HG02840 (cell line): ENCODE measurements around the gene THBS4.

Experiments used
- ATAC-seq: cut with Tn5 transposase; IDR thresholded peaks from one replicate; pipeline ENCODE4 v1.9.1; 2021; ENCODE audit warnings: mild to moderate bottlenecking, moderate library complexity, moderate number of reproducible peaks; ENCODE audit not compliant: unreplicated experiment, low FRiP score

Gene THBS4

DNA sequence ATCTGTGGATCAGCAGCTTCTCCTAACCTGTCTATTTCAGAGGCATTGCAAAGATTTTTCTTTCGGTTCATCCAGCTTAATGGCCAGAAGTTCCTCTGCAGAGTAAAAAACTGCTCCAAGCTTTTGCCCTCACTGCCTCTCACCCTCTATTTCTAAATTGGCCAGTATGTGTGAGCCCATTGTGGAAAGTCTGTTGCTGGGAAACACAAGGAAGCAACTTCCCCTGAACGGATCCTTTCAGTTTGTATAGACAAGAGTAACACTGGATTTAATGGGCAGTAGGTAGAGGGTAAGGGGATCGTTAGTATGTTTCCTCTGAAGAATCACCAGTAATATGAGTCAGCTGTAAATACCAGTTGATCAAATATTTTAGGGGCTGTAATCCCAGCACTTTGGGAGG is 7.2 kb downstream of the THBS4 start:
- ATAC-seq = no peak

DNA sequence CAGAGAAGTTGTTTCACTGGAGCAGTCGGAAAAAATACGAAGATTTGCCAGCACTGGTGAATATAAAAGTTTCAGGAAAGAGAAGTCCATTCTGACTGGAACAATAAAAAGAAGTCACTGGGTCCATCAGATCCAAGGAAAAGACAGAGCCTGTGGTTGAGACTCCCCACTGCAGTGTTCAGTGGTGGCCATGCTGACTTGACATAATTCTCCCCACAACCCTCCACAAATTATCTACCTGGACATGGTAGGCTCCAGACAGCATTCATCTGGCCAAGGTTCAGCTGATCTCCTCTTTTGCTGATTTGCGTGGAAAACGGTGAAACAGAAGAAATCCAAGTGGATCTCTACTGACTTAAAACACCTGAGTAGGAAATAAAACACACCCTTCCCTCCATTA is 8.0 kb downstream of the THBS4 start:
- ATAC-seq = no peak

GRCh38 chr5:80048084-80048780 is 13.1 kb downstream of the THBS4 start:
- ATAC-seq = no peak

- no peak for ATAC-seq
Measured at GRCh38 chr5:80052464-80052863, 17.3 kb downstream of the THBS4 start.

DNA sequence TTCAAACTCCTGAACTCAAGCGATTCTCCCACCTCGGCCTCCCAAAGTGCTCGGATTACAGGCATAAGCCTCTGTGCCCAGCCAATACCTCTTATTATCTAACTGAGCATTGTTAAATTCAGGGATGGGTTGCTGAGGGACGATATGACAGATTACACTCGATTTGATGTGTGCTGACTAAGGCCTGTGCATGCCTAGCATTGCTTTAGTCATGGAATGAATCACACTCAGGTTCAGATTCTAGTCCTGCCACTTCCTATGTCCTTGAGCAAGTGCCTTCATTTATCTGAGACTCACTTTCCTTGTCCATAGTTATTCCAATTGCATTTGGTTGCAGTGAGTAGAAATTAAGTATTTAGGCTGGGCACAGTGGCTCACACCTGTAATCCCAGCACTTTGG is 19.5 kb downstream of the THBS4 start:
- ATAC-seq = no peak

DNA sequence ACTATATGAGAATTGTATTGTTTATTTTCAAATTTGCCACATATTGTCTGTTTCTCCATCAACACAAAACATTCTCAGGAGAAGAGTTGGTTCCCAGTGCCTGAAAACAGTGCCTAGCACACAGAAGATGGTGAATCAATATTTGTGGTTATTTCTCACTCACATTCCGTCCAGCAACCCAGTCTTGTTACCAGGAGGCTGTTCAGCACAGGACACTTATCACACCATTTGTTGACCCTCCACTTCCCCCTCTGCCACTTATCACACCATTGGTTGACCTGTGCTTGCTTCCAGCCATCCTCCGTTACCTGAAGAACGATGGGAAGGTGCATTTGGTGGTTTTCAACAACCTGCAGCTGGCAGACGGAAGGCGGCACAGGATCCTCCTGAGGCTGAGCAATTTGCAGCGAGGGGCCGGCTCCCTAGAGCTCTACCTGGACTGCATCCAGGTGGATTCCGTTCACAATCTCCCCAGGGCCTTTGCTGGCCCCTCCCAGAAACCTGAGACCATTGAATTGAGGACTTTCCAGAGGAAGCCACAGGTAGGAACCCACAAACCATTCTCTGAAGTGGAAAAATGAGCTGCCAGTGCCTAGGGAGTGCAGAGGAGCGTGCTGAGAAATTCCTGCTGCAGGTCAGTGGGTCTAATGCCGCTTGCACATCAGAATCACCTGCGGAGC is 20.5 kb downstream of the THBS4 start:
- no peak for ATAC-seq

DNA sequence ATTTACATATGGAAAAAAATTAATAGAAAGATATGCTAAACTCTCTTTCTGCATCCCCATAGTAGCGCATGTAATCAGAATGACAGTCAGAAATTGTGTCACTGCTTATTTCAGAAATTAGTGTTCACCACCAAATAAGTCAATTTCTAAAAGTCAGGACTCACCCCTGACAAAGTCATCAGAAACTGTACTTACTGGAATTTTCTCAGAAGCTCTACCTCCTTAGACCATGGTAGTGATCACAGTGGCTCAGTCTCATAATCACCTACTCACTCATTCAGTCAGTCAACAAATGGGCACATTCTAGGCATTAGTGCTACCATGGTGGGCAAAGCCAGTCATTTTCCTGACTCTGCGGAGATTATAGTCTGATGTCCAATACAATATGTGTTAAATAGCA is 22.0 kb downstream of the THBS4 start:
- ATAC-seq = no peak

DNA sequence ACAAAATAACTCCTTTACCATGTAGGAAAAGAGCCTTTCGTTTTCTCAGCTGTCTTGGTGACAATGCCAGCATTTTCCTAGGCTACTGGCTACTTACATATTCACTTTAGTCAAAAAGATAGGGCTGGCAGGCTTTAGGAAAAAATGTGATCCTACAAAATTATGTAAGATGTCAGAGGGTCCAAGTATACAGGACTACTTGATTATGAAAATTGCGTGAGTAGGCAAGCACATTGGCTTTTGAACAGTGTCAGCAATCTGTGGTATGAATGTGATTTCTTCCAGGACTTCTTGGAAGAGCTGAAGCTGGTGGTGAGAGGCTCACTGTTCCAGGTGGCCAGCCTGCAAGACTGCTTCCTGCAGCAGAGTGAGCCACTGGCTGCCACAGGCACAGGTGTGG is 22.8 kb downstream of the THBS4 start:
- no peak for ATAC-seq

- ATAC-seq = no peak
Measured at GRCh38 chr5:80059354-80059980, 24.3 kb downstream of the THBS4 start.

DNA sequence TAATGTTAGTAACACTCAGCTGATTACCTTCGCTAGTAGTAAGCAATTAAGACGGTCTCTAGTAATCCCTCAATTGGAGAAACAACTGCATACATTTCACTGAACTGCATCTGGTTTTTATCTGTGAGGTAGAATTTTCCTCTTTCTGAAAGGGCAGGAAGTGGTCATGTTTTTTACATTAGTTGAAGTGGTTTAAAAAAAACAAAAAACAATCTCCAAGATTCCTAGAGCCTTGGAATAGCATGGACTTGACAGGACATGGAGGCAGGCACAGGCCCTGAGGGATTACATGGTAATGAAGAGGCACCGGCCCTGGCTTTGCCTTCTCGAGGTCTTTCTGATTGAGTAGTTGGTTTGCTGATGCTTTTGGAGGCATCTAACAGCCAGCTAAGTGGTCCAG is 25.8 kb downstream of the THBS4 start:
- ATAC-seq = no peak

GRCh38 chr5:80061547-80061946 is 26.4 kb downstream of the THBS4 start:
- ATAC-seq = no peak

GRCh38 chr5:80064124-80064523 is 29.0 kb downstream of the THBS4 start:
- ATAC-seq = no peak

- no peak for ATAC-seq
Measured at GRCh38 chr5:80067016-80067415, 31.9 kb downstream of the THBS4 start.

DNA sequence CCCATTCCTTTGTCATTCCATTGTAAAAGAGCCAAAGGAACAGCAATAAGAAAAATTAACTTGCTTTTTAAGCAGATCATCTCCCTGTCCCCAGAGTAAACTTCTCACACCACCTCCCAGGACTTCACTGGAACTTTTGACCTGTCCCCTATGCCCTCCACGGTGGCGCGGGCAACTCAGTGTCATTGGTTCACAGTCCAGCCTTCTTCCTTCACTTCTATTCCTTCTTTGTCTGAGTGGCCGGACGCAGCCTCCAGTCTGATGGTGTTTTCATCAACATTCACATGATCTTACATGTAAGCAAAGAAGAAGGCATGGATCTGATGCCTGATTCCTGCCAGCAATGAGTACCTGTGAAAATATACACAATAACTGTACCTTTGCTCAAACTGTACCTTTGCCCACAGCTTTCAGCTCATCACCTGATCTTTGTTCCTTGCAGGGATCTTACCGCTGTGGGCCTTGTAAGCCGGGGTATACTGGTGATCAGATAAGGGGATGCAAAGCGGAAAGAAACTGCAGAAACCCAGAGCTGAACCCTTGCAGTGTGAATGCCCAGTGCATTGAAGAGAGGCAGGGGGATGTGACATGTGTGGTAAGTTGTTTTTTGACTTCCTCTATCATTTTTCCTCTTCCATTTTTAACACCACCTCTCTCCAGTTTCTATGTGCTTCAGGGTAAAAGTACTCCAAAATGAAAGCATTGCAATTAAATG is 32.5 kb downstream of the THBS4 start:
- no peak for ATAC-seq

DNA sequence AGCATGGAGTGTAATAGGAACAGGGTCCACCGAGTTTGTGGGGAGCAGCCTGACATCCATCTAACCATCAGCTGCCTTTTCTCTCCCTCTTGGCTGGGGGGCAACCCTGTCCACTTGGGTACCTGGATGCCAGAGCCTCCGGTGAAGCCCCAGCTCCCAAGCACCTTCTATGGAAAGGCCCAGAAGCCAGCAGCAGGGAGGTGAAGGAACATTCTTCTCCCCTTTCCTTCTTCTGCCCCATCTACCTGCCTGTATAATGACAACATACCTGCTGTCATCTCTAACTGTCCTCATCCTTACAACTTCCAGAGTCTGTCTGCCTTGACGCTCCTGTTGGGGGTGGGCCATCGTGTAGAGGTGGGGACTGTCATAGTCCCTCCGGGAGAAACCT is 33.1 kb downstream of the THBS4 start:
- ATAC-seq = no peak

DNA sequence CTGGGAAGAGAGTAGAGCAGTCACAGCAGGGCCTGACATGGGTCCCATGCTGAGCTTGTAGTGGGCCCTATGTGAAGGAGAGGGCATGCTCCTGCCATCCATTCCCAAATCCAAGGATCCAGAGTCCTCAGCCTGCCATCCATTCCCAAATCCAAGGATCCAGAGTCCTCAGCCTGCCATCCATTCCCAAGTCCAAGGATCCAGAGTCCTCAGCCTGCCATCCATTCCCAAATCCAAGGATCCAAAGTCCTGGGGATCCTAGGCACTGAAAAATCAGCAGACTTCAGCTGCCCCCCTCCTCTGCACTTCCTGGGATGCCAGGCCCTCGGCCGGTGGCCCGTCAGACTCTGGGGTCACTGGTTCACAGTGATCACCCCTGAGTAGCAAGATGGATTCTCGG is 33.6 kb downstream of the THBS4 start:
- no peak for ATAC-seq

- no peak for ATAC-seq
Measured at GRCh38 chr5:80069251-80069800, 34.2 kb downstream of the THBS4 start.

GRCh38 chr5:80069918-80070318 is 34.8 kb downstream of the THBS4 start:
- no peak for ATAC-seq

- no peak for ATAC-seq
Measured at GRCh38 chr5:80070338-80071056, 35.3 kb downstream of the THBS4 start.

DNA sequence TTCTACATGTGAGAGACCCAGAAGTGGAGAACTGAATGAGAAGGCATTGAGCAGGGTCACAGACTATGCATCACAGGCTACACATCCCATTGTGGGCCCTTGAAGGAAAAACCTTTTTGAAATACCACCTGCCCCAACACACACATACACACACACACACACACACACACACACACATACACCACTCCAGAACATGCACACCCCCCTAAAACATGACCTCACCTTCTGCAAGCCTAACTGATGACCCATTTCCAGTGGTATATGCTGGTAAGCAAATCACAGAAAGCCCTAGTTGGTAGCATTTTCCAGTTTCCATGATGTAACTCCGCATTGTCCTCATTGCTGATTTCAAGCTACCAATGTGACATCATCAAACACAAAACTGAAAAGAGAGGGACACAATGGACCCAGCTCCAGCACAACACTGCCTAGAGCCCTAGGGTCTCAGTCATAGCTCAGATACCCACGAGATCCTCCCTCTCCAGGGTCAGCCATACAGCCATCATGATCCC is 36.4 kb downstream of the THBS4 start:
- no peak for ATAC-seq
